Activated T-helper 17 cell treated with anti-CD3 and anti-CD28 coated beads, Interleukin-2, amount 50 U/mL, for 72 hours (primary cell): ENCODE measurements around the gene FHL2. TPM values are rescaled to one million over a fixed set of nuclear protein-coding genes. Genes with fewer than 3 reads are reported as not detected.

Experiments
- ATAC-seq: fragments of 150-1000 bp; cut with Tn5 transposase; replicated peaks from 2 replicates; pipeline ENCODE4 v1.10.0; 2021; ENCODE audit warnings: mild to moderate bottlenecking, moderate library complexity
- H3K27ac Mint-ChIP-seq: one replicate; pipeline ENCODE4 v1.8.0; 2022; ENCODE audit warnings: mixed read lengths
- H3K27me3 Mint-ChIP-seq: one replicate; pipeline ENCODE4 v1.8.0; 2022; ENCODE audit warnings: mixed read lengths
- H3K36me3 Mint-ChIP-seq: one replicate; pipeline ENCODE4 v1.8.0; 2022; ENCODE audit warnings: low read depth, mild to moderate bottlenecking, mixed read lengths
- H3K4me1 Mint-ChIP-seq: one replicate; pipeline ENCODE4 v1.8.0; 2022; ENCODE audit warnings: mixed read lengths
- H3K4me3 Mint-ChIP-seq: one replicate; pipeline ENCODE4 v1.8.0; 2022; ENCODE audit warnings: mild to moderate bottlenecking, mixed read lengths
- H3K9me3 Mint-ChIP-seq: one replicate; pipeline ENCODE4 v1.8.0; 2022; ENCODE audit warnings: mixed read lengths
- total RNA-seq, 2 donors: library from RNA; stranded (reverse); gene quantifications; one replicate each; pipeline ENCODE4 v1.2.3, GENCODE V29; 2022

Gene FHL2
- total RNA-seq, 2 donors from 2014 or later, result 2.2 to 2.3 TPM

GRCh38 chr2:105383432-105384166 is 15.3 kb downstream of the FHL2 start:
- Mint-ChIP-seq H3K36me3 (no peaks in the 10 kb centered on the region), H3K9me3 (no peaks in the 10 kb centered on the region), H3K27me3 (no peaks in the 10 kb centered on the region), H3K27ac (no peak overlapping the region), H3K4me1 (no peaks in the 10 kb centered on the region), H3K4me3 (no peak overlapping the region)
- no peak for ATAC-seq

DNA sequence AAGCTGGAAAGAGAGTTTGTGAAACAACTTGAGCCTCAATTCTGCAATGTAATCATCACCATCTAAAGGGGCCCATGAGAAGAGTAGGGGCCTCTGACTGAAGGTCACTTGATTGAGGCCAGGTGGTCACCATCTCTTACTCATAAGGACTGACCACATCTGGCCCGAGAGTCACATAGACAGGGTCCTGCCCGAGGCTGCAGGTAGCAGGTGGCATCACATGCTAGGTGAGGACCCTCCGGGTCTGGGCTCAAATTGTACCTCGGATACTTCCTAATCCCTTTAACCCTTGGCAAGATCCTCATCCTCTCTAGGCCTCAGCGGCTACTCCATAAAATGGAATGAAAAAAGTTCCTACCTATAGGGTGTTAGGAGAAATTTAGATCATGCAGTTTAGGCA is 16.7 kb downstream of the FHL2 start:
- no peaks in the 10 kb centered on the region for H3K4me1 Mint-ChIP-seq
- no peak overlapping the region for H3K4me3 Mint-ChIP-seq
- no peak for ATAC-seq
- H3K27me3 Mint-ChIP-seq, result no peaks in the 10 kb centered on the region
- no peaks in the 10 kb centered on the region for H3K9me3 Mint-ChIP-seq
- H3K36me3 Mint-ChIP-seq, result no peaks in the 10 kb centered on the region
- no peak overlapping the region for H3K27ac Mint-ChIP-seq

- no peaks in the 10 kb centered on the region for H3K36me3 Mint-ChIP-seq
Measured at GRCh38 chr2:105381101-105381668, 17.7 kb downstream of the FHL2 start.

GRCh38 chr2:105380432-105381100 is 18.3 kb downstream of the FHL2 start:
- Mint-ChIP-seq H3K4me3 (no peak overlapping the region), H3K36me3 (no peaks in the 10 kb centered on the region), H3K27me3 (no peaks in the 10 kb centered on the region), H3K9me3 (no peaks in the 10 kb centered on the region), H3K4me1 (no peaks in the 10 kb centered on the region), H3K27ac (no peak overlapping the region)
- ATAC-seq, result no peak

More at GRCh38 chr2:105381101-105381668, 17.7 kb downstream of the FHL2 start:
- no peaks in the 10 kb centered on the region for H3K4me1 Mint-ChIP-seq
- no peaks in the 10 kb centered on the region for H3K27me3 Mint-ChIP-seq
- no peak for ATAC-seq
- no peaks in the 10 kb centered on the region for H3K9me3 Mint-ChIP-seq
- H3K4me3 Mint-ChIP-seq, result no peak overlapping the region
- H3K27ac Mint-ChIP-seq, result no peak overlapping the region

- ATAC-seq, result no peak
- H3K4me3 Mint-ChIP-seq, result no peak overlapping the region
- peaks cover 3% of the 10 kb centered on the region for H3K4me1 Mint-ChIP-seq
- no peaks in the 10 kb centered on the region for H3K9me3 Mint-ChIP-seq
- H3K27ac Mint-ChIP-seq, result no peak overlapping the region
- no peaks in the 10 kb centered on the region for H3K36me3 Mint-ChIP-seq
- no peaks in the 10 kb centered on the region for H3K27me3 Mint-ChIP-seq
Measured at GRCh38 chr2:105379741-105380186, 19.1 kb downstream of the FHL2 start.

GRCh38 chr2:105378921-105379383 is 19.9 kb downstream of the FHL2 start:
- no peaks in the 10 kb centered on the region for H3K36me3 Mint-ChIP-seq
- H3K4me1 Mint-ChIP-seq, result peaks cover 6% of the 10 kb centered on the region
- H3K4me3 Mint-ChIP-seq, result no peak overlapping the region
- H3K27ac Mint-ChIP-seq, result no peak overlapping the region
- ATAC-seq, result no peak
- H3K9me3 Mint-ChIP-seq, result no peaks in the 10 kb centered on the region
- no peaks in the 10 kb centered on the region for H3K27me3 Mint-ChIP-seq

DNA sequence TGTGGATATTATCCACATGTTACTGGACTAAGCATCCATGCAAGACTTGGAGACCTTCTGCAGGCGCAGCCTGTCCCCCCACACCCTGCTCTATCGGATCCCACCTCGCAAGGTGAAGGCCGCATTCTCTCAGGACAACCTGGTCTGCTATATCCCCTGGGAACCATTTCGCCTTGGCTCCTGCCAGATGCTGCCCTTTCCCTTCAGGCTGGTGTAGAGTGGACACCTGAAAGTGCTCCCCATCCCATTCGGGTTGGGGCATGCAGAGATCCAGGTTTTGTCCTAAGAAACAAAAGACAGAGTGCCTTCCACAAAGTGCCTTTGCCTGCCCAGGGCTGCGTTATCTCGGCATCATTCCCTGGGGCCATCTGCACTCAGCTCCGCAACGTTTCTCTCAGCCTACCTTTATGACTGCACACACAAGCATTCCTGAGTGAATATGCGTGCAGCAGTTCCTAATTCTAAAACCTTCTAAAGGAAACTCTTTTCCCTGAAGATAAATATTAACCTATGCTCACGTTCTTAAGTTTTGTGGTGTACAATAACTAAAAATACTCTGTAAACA is 20.5 kb downstream of the FHL2 start:
- no peaks in the 10 kb centered on the region for H3K9me3 Mint-ChIP-seq
- peaks cover 10% of the 10 kb centered on the region for H3K4me1 Mint-ChIP-seq
- no peak for ATAC-seq
- H3K36me3 Mint-ChIP-seq, result no peaks in the 10 kb centered on the region
- H3K4me3 Mint-ChIP-seq, result no peak overlapping the region
- H3K27me3 Mint-ChIP-seq, result no peaks in the 10 kb centered on the region
- H3K27ac Mint-ChIP-seq, result no peak overlapping the region

GRCh38 chr2:105377871-105378270 is 21.0 kb downstream of the FHL2 start:
- Mint-ChIP-seq H3K36me3 (no peaks in the 10 kb centered on the region), H3K9me3 (no peaks in the 10 kb centered on the region), H3K4me1 (peaks cover 15% of the 10 kb centered on the region)

DNA sequence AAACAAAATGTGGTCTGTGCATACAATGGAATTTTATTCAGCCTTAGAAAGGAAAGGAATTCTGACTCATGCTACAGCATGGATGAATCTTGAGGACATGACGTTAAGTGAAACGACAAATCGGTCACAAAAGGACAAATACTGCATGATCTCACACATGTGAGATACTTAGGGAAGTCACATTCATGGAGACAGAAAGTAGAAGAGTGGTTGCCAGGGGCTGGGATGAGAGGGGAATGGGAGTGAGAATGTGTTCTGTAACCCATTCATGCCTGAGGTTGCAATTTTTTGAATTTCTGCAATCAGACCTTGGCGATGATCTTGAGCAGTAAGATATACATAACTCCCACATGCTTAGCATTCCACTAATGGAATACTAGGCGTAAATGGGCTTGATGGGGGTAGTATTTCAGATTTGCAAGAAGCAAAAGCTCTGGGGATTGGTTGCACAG is 22.0 kb downstream of the FHL2 start:
- ATAC-seq, result no peak
- Mint-ChIP-seq H3K36me3 (no peaks in the 10 kb centered on the region), H3K27me3 (no peaks in the 10 kb centered on the region), H3K4me1 (peaks cover 16% of the 10 kb centered on the region), H3K4me3 (no peak overlapping the region), H3K9me3 (no peaks in the 10 kb centered on the region), H3K27ac (no peak overlapping the region)

More at GRCh38 chr2:105377871-105378270, 21.0 kb downstream of the FHL2 start:
- no peaks in the 10 kb centered on the region for H3K27me3 Mint-ChIP-seq
- no peak overlapping the region for H3K27ac Mint-ChIP-seq
- no peak for ATAC-seq
- H3K4me3 Mint-ChIP-seq, result no peak overlapping the region

GRCh38 chr2:105376010-105376409 is 22.8 kb downstream of the FHL2 start:
- Mint-ChIP-seq H3K27me3 (no peaks in the 10 kb centered on the region), H3K4me3 (no peak overlapping the region), H3K36me3 (no peaks in the 10 kb centered on the region), H3K27ac (no peak overlapping the region), H3K9me3 (no peaks in the 10 kb centered on the region), H3K4me1 (peaks cover 16% of the 10 kb centered on the region)
- ATAC-seq, result no peak

DNA sequence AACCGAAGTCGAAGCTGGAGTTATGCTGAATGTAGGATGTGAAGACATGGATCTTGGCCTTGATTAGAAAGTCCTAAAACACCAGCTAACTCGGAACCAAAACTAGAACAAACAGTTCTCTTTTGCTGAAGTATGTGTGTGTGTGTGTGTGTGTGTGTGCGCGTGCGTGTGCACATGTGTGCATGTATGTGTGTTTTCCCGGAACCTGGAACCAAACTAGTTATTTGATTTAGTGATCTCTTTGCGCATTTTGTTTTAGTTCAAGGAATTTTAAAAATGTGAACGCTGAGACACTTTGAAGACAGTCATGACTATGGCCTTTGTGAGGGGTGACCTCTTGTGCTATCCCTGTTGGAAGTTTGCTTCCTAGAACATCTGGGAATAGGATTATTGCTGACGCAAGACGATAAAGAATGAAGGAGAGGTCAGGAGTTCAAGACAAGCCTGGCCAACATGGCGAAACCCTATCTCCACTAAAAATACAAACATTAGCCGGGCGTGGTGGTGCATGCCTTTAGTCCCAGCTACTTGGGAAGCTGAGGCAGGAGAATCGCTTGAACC is 23.8 kb downstream of the FHL2 start:
- H3K27ac Mint-ChIP-seq, result no peak overlapping the region
- H3K4me3 Mint-ChIP-seq, result no peak overlapping the region
- no peaks in the 10 kb centered on the region for H3K36me3 Mint-ChIP-seq
- peaks cover 16% of the 10 kb centered on the region for H3K4me1 Mint-ChIP-seq
- H3K27me3 Mint-ChIP-seq, result no peaks in the 10 kb centered on the region
- H3K9me3 Mint-ChIP-seq, result no peaks in the 10 kb centered on the region
- no peak for ATAC-seq

GRCh38 chr2:105373895-105374401 is 24.9 kb downstream of the FHL2 start:
- Mint-ChIP-seq H3K27ac (peak overlapping the region; percentile 93), H3K4me3 (peak overlapping the region; percentile 76), H3K9me3 (no peaks in the 10 kb centered on the region), H3K4me1 (peaks cover 22% of the 10 kb centered on the region), H3K27me3 (no peaks in the 10 kb centered on the region), H3K36me3 (no peaks in the 10 kb centered on the region)
- ATAC-seq, result peak; percentile 78

GRCh38 chr2:105373344-105373781 is 25.5 kb downstream of the FHL2 start:
- Mint-ChIP-seq H3K36me3 (no peaks in the 10 kb centered on the region), H3K4me1 (peaks cover 22% of the 10 kb centered on the region), H3K9me3 (no peaks in the 10 kb centered on the region), H3K27ac (peak overlapping the region; percentile 93), H3K27me3 (no peaks in the 10 kb centered on the region), H3K4me3 (peak overlapping the region; percentile 76)
- no peak for ATAC-seq

DNA sequence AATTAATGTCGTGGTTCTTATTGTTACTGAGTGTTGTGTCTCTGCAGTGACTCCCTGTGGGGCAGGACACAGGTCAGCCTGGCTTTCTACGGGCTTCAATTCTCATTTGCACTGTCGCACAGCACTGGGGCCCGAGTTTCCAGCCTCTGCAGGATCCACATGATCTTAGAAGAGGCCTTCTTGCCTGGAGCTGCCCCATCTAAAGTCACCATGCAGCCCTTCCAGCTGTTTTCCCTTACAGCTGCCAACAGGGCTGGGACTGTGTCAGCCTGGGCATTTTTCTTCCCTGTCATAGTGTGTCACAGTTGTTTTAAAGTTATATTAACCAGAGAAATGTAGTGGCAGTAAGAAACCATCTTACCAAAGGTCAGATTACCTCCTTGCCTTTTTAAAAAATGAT is 27.0 kb downstream of the FHL2 start:
- H3K27ac Mint-ChIP-seq, result no peak overlapping the region
- H3K27me3 Mint-ChIP-seq, result no peaks in the 10 kb centered on the region
- H3K9me3 Mint-ChIP-seq, result no peaks in the 10 kb centered on the region
- no peaks in the 10 kb centered on the region for H3K36me3 Mint-ChIP-seq
- peaks cover 22% of the 10 kb centered on the region for H3K4me1 Mint-ChIP-seq
- no peak overlapping the region for H3K4me3 Mint-ChIP-seq
- ATAC-seq, result no peak
